Thyroid gland (tissue), 4 donors: Measurements from ENCODE around the gene ADSS1.

ENCODE experiments used
- POLR2A ChIP-seq, 2 donors: fragments of 450-650 bp; IDR thresholded peaks; one replicate each; pipeline ENCODE4 v1.6.1; 2017; ENCODE audit warnings: antibody characterized with exemption in 2 of 2, mild to moderate bottlenecking in 2 of 2, moderate library complexity in 1 of 2
- TF ChIP-seq, protein P1 (sequence below), 6 experiments: fragments of 200-600 bp in 3 of 6; fragments of 450-650 bp in 3 of 6; sonication (generic) in 3 of 6; IDR thresholded peaks; one replicate each; pipeline ENCODE4 v1.5.1; 2016 to 2019; ENCODE audit warnings: antibody characterized with exemption in 6 of 6, mild to moderate bottlenecking in 2 of 6, inconsistent platforms in 1 of 6, moderate library complexity in 1 of 6

- TF ChIP-seq, protein P1, sequence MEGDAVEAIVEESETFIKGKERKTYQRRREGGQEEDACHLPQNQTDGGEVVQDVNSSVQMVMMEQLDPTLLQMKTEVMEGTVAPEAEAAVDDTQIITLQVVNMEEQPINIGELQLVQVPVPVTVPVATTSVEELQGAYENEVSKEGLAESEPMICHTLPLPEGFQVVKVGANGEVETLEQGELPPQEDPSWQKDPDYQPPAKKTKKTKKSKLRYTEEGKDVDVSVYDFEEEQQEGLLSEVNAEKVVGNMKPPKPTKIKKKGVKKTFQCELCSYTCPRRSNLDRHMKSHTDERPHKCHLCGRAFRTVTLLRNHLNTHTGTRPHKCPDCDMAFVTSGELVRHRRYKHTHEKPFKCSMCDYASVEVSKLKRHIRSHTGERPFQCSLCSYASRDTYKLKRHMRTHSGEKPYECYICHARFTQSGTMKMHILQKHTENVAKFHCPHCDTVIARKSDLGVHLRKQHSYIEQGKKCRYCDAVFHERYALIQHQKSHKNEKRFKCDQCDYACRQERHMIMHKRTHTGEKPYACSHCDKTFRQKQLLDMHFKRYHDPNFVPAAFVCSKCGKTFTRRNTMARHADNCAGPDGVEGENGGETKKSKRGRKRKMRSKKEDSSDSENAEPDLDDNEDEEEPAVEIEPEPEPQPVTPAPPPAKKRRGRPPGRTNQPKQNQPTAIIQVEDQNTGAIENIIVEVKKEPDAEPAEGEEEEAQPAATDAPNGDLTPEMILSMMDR (IDR thresholded peaks at IDR 0.05) = no peak
- no peak for TF ChIP-seq POLR2A (IDR thresholded peaks at IDR 0.05)
These were observed 58.2 kb downstream of the ADSS1 start for GRCh38 chr14:104782086-104782807.
